Fibroblast of skin of scalp (primary cell): Measurements from ENCODE around the gene FUZ.

Experiments used
- DNase-seq: peaks from one replicate; pipeline ENCODE4 v3.0.0-alpha.2; 2013

FUZ gene

GRCh38 chr19:49780861-49781260 lies 32.2 kb downstream of the FUZ start:
- no peak for DNase-seq

GRCh38 chr19:49779731-49780555 lies 33.1 kb downstream of the FUZ start:
- DNase-seq = no peak

GRCh38 chr19:49776371-49776764 lies 36.7 kb downstream of the FUZ start:
- DNase-seq = no peak

- DNase-seq = no peak
Observed at GRCh38 chr19:49775742-49776370, 37.2 kb downstream of the FUZ start.

GRCh38 chr19:49774969-49775368 lies 38.1 kb downstream of the FUZ start:
- DNase-seq = no peak

GRCh38 chr19:49773663-49774350 lies 39.3 kb downstream of the FUZ start:
- no peak for DNase-seq

- no peak for DNase-seq
Observed at GRCh38 chr19:49772850-49773432, 40.2 kb downstream of the FUZ start.

- no peak for DNase-seq
Observed at GRCh38 chr19:49771674-49772139, 41.4 kb downstream of the FUZ start.

- no peak for DNase-seq
Observed at GRCh38 chr19:49770529-49770928, 42.6 kb downstream of the FUZ start.

- no peak for DNase-seq
Observed at GRCh38 chr19:49767967-49768581, 45.0 kb downstream of the FUZ start.

GRCh38 chr19:49767381-49767780 lies 45.7 kb downstream of the FUZ start:
- DNase-seq = no peak

- DNase-seq = no peak
Observed at GRCh38 chr19:49766930-49767299, 46.2 kb downstream of the FUZ start, which contains the start of gene AP2A1. Gene AP2A1, plus strand, starts transcription at chr19:49767001. Its CDS starts 133 bp downstream, at chr19:49767134.

GRCh38 chr19:49766007-49766929 lies 46.8 kb downstream of the FUZ start:
- peak; percentile 100 for DNase-seq

GRCh38 chr19:49764341-49764740 lies 48.8 kb downstream of the FUZ start:
- DNase-seq = no peak

GRCh38 chr19:49763230-49763629 lies 49.9 kb downstream of the FUZ start, which contains the start of gene TSKS:
Gene TSKS, minus strand, starts transcription at chr19:49763306. Its CDS starts 59 bp downstream, at chr19:49763247.
- no peak for DNase-seq

- peak; percentile 53 for DNase-seq
Observed at GRCh38 chr19:49761625-49762311, 51.3 kb downstream of the FUZ start.

- no peak for DNase-seq
Observed at GRCh38 chr19:49761249-49761624, 51.9 kb downstream of the FUZ start.

- peak; percentile 90 for DNase-seq
Observed at GRCh38 chr19:49758292-49758691, 54.8 kb downstream of the FUZ start.
